Activated naive CD8-positive, alpha-beta T cell treated with anti-CD3 and anti-CD28 coated beads, Interleukin-2, amount 50 U/mL, for 24 hours (primary cell): Measurements from ENCODE around the gene L3MBTL3.

Experiments
- ATAC-seq: fragments of 150-1000 bp; cut with Tn5 transposase; one replicate; pipeline ENCODE4 v1.10.0; 2021
- DNase-seq: peaks from one replicate; pipeline ENCODE4 v3.0.0; 2021
- H3K27ac Mint-ChIP-seq: one replicate; pipeline ENCODE4 v1.8.0; 2021; ENCODE audit warnings: mild to moderate bottlenecking, mixed read lengths
- H3K27me3 Mint-ChIP-seq: one replicate; pipeline ENCODE4 v1.8.0; 2021; ENCODE audit warnings: mixed read lengths
- H3K36me3 Mint-ChIP-seq: one replicate; pipeline ENCODE4 v1.8.0; 2021; ENCODE audit warnings: low read depth, mixed read lengths
- H3K4me1 Mint-ChIP-seq: one replicate; pipeline ENCODE4 v1.8.0; 2021; ENCODE audit warnings: mixed read lengths
- H3K4me3 Mint-ChIP-seq: one replicate; pipeline ENCODE4 v1.8.0; 2021; ENCODE audit warnings: mild to moderate bottlenecking, moderate library complexity, mixed read lengths
- H3K9me3 Mint-ChIP-seq: one replicate; pipeline ENCODE4 v1.8.0; 2021; ENCODE audit warnings: mixed read lengths

Gene L3MBTL3

GRCh38 chr6:130041594-130041993 lies 23.2 kb downstream of the L3MBTL3 start:
- DNase-seq, result no peak
- Mint-ChIP-seq H3K4me1 (peaks cover 26% of the 10 kb centered on the region), H3K27ac (no peak overlapping the region), H3K27me3 (no peaks in the 10 kb centered on the region), H3K9me3 (no peaks in the 10 kb centered on the region), H3K4me3 (no peak overlapping the region), H3K36me3 (peaks cover 18% of the 10 kb centered on the region)
- ATAC-seq, result no peak

DNA sequence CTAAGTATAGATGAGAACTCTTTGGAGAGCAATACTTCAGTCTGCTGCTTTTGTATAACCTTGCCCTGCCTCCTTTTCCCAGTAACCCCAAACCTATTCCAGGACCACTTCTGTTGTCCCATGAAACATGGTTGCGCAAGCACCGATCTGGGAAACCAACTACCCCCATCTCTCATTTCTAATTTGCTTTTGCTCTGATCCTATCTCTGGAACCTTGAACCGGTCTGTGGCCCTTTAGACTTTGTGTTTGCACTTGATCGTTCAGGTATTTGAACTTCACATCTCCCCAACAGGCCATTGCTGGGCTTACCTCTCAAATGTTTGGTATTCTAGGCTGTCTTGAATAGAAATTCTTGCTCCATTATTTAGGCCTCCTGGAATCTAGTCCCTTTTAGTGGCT lies 25.0 kb downstream of the L3MBTL3 start:
- H3K4me1 Mint-ChIP-seq, result peaks cover 14% of the 10 kb centered on the region
- no peak for ATAC-seq

DNA sequence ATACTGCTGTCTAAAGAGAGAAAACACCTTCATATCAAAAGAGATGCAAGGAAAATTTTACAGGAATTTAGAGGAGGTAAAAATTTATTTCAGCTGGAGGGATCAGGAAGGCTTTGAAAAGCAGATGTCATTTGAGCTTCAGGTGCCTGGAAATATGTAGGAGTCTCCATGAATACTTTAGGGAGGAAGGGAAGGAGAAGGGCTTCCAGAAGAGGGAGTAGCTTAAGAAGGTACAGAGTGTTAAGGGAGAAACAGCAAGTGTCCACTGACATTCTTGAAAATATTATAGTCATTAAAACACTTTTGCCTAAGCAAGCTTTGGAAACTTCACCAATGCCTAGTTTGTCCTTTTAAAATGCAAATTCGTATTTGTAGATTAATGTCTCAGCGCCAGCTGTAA lies 27.2 kb downstream of the L3MBTL3 start:
- no peaks in the 10 kb centered on the region for H3K9me3 Mint-ChIP-seq
- H3K27me3 Mint-ChIP-seq, result no peaks in the 10 kb centered on the region
- ATAC-seq, result no peak
- peaks cover 11% of the 10 kb centered on the region for H3K4me1 Mint-ChIP-seq
- H3K4me3 Mint-ChIP-seq, result no peak overlapping the region
- no peak for DNase-seq
- no peak overlapping the region for H3K27ac Mint-ChIP-seq
- peaks cover 20% of the 10 kb centered on the region for H3K36me3 Mint-ChIP-seq

More for the DNA sequence above, 25.0 kb downstream of the L3MBTL3 start:
- Mint-ChIP-seq H3K4me3 (no peak overlapping the region), H3K27me3 (no peaks in the 10 kb centered on the region), H3K27ac (no peak overlapping the region), H3K36me3 (peaks cover 18% of the 10 kb centered on the region), H3K9me3 (no peaks in the 10 kb centered on the region)
- no peak for DNase-seq

- peaks cover 22% of the 10 kb centered on the region for H3K36me3 Mint-ChIP-seq
- H3K4me1 Mint-ChIP-seq, result peaks cover 1% of the 10 kb centered on the region
- ATAC-seq (no peak), DNase-seq (no peak)
- H3K9me3 Mint-ChIP-seq, result no peaks in the 10 kb centered on the region
- H3K27me3 Mint-ChIP-seq, result no peaks in the 10 kb centered on the region
- no peak overlapping the region for H3K4me3 Mint-ChIP-seq
- no peak overlapping the region for H3K27ac Mint-ChIP-seq
Measured at GRCh38 chr6:130046671-130047070, 28.3 kb downstream of the L3MBTL3 start.

DNA sequence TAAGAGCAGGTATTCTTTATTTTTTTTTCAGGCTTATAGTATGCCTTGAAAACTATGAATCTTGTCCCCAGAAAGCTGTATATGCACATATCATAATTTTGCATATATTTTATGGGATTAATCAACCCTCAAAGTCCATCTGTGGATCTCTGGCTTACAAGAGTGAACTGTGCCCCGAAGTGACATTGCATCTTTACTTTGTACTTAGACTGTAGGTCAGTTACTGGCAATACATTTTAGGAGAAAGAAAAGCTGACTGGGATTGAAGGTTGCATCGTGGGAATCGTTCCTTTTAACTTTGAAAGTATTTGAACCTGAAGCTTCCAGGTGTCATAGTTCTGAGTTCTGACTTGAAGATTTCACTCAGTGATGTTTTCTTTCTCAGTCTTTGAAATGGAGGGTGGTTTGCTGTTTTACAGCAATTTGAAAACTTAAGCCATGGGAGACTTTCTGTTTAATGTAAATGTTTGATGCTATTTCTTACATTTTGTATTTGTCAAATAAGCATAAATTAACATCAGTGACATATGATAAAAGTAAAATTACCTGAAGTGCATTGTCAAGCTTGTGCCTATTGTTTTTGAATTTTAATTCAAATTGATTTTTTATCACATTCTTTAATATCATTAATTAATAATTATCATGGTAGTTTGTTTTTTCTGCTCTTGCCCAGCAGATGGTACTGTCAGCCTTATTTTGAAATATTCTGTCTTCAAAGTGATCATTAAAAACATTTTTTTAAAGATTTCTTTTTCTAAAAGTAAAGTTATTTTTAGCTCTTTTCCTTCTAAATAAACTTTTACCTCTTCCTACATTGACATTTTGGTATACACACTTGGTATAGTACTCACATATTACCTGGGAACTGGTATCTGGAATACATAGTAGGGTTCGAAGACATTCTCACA lies 29.0 kb downstream of the L3MBTL3 start:
- DNase-seq (no peak), ATAC-seq (no peak)
- Mint-ChIP-seq H3K4me1 (no peaks in the 10 kb centered on the region), H3K36me3 (peaks cover 24% of the 10 kb centered on the region), H3K27me3 (no peaks in the 10 kb centered on the region), H3K9me3 (no peaks in the 10 kb centered on the region), H3K4me3 (no peak overlapping the region), H3K27ac (no peak overlapping the region)

DNA sequence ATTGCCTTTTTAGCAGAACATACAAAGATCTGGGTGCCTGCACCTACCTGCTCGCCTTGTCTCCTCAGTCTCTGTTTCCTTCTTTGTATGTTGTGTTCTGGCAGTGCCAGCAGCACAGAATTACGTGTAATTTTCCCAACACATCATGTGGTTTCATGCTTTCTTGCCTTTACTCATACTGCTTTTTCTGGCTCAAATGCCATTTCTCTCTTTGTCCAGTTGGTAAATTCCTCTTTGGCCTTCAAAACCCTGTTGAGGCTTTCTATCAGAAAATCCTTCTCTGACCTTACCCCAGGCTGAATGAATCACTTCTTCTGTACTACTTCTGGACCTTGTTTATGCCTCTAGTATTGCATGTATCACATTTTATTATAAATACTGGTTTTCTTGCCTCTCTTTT lies 31.8 kb downstream of the L3MBTL3 start:
- Mint-ChIP-seq H3K9me3 (no peaks in the 10 kb centered on the region), H3K27me3 (no peaks in the 10 kb centered on the region), H3K4me1 (no peaks in the 10 kb centered on the region), H3K36me3 (peaks cover 29% of the 10 kb centered on the region), H3K27ac (peak overlapping the region; percentile 5), H3K4me3 (no peak overlapping the region)
- DNase-seq (no peak), ATAC-seq (no peak)

- H3K27ac Mint-ChIP-seq, result no peak overlapping the region
- no peak for ATAC-seq
- DNase-seq, result no peak
Measured at GRCh38 chr6:130054725-130055124, 36.3 kb downstream of the L3MBTL3 start.

GRCh38 chr6:130055271-130055670 lies 36.9 kb downstream of the L3MBTL3 start:
- no peaks in the 10 kb centered on the region for H3K9me3 Mint-ChIP-seq
- ATAC-seq (no peak), DNase-seq (no peak)
- peaks cover 10% of the 10 kb centered on the region for H3K4me1 Mint-ChIP-seq
- peaks cover 37% of the 10 kb centered on the region for H3K36me3 Mint-ChIP-seq
- H3K27me3 Mint-ChIP-seq, result no peaks in the 10 kb centered on the region
- no peak overlapping the region for H3K27ac Mint-ChIP-seq
- H3K4me3 Mint-ChIP-seq, result no peak overlapping the region

More at GRCh38 chr6:130054725-130055124, 36.3 kb downstream of the L3MBTL3 start:
- H3K9me3 Mint-ChIP-seq, result no peaks in the 10 kb centered on the region
- H3K4me1 Mint-ChIP-seq, result peaks cover 10% of the 10 kb centered on the region
- H3K4me3 Mint-ChIP-seq, result no peak overlapping the region
- H3K27me3 Mint-ChIP-seq, result no peaks in the 10 kb centered on the region
- H3K36me3 Mint-ChIP-seq, result peaks cover 42% of the 10 kb centered on the region

DNA sequence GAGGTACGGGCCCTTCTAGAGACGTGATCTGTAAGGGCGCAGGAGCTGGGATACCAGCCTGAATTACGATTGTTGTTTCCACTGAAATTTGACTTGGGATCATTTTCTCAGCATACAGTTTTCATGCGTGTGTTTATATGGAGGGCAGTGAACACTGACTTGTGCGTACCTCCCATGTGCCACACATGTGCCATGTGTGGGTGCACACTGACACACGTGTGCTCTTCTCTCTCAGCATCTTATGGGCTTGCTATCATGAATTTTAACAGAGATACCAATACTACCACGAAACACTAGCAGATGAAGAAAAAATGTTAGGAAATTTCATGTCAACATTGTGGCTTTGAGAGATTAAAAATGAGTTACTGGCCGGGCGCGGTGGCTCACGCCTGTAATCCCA lies 39.1 kb downstream of the L3MBTL3 start:
- no peak for ATAC-seq
- Mint-ChIP-seq H3K4me3 (no peak overlapping the region), H3K9me3 (no peaks in the 10 kb centered on the region)

GRCh38 chr6:130063806-130064205 lies 45.4 kb downstream of the L3MBTL3 start:
- H3K27ac Mint-ChIP-seq, result no peak overlapping the region
- ATAC-seq (no peak), DNase-seq (no peak)
- no peaks in the 10 kb centered on the region for H3K4me1 Mint-ChIP-seq
- no peak overlapping the region for H3K4me3 Mint-ChIP-seq
- peaks cover 15% of the 10 kb centered on the region for H3K36me3 Mint-ChIP-seq
- no peaks in the 10 kb centered on the region for H3K9me3 Mint-ChIP-seq
- H3K27me3 Mint-ChIP-seq, result no peaks in the 10 kb centered on the region

More for the DNA sequence above, 39.1 kb downstream of the L3MBTL3 start:
- Mint-ChIP-seq H3K36me3 (peaks cover 39% of the 10 kb centered on the region), H3K4me1 (peaks cover 10% of the 10 kb centered on the region), H3K27ac (no peak overlapping the region), H3K27me3 (no peaks in the 10 kb centered on the region)
- no peak for DNase-seq

GRCh38 chr6:130065609-130066156 lies 47.3 kb downstream of the L3MBTL3 start:
- H3K27ac Mint-ChIP-seq, result no peak overlapping the region
- DNase-seq (no peak), ATAC-seq (no peak)
- H3K9me3 Mint-ChIP-seq, result no peaks in the 10 kb centered on the region
- no peaks in the 10 kb centered on the region for H3K27me3 Mint-ChIP-seq
- H3K4me3 Mint-ChIP-seq, result no peak overlapping the region
- H3K4me1 Mint-ChIP-seq, result no peaks in the 10 kb centered on the region
- peaks cover 19% of the 10 kb centered on the region for H3K36me3 Mint-ChIP-seq

GRCh38 chr6:130069485-130069884 lies 51.1 kb downstream of the L3MBTL3 start:
- DNase-seq (no peak), ATAC-seq (no peak)
- H3K4me3 Mint-ChIP-seq, result no peak overlapping the region
- H3K36me3 Mint-ChIP-seq, result peaks cover 17% of the 10 kb centered on the region
- no peak overlapping the region for H3K27ac Mint-ChIP-seq
- no peaks in the 10 kb centered on the region for H3K9me3 Mint-ChIP-seq
- no peaks in the 10 kb centered on the region for H3K27me3 Mint-ChIP-seq
- no peaks in the 10 kb centered on the region for H3K4me1 Mint-ChIP-seq

DNA sequence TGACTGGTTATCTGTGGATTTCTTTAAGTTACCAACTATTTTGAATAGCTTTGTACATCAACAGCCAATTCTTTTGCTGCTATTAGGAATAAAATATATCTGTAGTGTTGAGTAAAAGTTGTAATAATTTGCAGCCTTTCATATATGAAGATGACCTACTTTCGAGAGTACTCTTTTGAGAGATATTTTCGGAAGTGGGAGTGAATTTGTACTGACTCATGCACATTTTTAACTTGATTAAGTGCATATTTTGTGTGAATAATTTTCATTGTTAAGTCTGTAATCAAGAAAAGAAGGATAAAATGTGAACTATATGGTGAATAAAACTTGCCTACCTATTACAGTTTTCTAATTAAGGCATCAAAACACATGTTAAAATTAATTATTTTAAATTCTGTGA lies 51.9 kb downstream of the L3MBTL3 start:
- Mint-ChIP-seq H3K27ac (no peak overlapping the region), H3K9me3 (no peaks in the 10 kb centered on the region), H3K27me3 (no peaks in the 10 kb centered on the region), H3K4me1 (peaks cover 5% of the 10 kb centered on the region), H3K36me3 (peaks cover 17% of the 10 kb centered on the region), H3K4me3 (no peak overlapping the region)
- ATAC-seq (no peak), DNase-seq (no peak)

DNA sequence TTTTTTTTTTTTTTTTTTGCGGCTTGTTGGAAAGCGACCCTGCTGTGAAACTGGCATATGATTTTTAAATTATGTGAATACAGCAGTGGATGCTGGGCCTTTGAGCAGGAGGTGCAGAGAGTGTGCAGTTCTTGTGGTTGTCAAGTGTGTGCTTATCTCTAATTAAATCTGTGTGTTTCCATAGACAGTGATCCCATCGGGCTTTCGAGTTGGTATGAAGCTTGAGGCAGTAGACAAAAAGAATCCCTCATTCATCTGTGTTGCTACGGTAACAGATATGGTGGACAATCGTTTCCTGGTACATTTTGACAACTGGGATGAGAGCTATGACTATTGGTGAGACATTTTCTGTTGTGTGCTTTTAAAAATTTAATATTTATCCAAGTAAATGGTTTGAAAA lies 52.4 kb downstream of the L3MBTL3 start:
- no peak for DNase-seq
- Mint-ChIP-seq H3K4me3 (no peak overlapping the region), H3K36me3 (peaks cover 17% of the 10 kb centered on the region), H3K4me1 (peaks cover 9% of the 10 kb centered on the region), H3K9me3 (no peaks in the 10 kb centered on the region), H3K27me3 (no peaks in the 10 kb centered on the region), H3K27ac (no peak overlapping the region)
- ATAC-seq, result no peak

DNA sequence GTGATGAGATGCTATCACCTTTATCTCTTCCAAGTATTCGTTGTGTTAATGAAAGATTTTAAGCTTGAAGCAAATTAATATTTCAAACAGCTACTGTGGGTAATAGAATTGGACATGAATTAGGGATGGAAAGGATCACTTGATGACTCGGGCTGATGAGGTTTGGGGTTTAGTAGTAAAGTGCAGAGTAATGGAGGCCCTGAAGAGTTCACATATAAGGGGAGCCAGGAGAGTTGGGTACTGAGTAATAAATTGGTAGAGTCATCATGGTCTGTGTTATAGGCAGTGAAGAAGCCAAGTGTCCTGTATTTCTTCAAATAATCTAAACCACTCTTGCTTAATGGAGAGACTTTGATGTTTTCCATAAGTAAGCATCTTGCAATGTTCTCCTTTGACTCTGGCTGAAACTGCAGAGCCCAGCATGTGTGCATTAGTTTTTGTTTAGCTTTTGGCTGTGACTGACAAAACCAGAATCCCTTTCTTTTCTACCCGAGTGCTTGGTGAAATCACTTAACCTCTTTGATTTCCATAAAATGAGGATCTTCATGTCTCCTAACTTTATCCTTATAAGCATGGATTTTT lies 57.6 kb downstream of the L3MBTL3 start:
- H3K27ac Mint-ChIP-seq, result no peak overlapping the region
- H3K9me3 Mint-ChIP-seq, result no peaks in the 10 kb centered on the region
- H3K4me1 Mint-ChIP-seq, result peaks cover 12% of the 10 kb centered on the region
- H3K36me3 Mint-ChIP-seq, result peaks cover 15% of the 10 kb centered on the region
- DNase-seq, result no peak
- H3K4me3 Mint-ChIP-seq, result no peak overlapping the region
- no peak for ATAC-seq
- H3K27me3 Mint-ChIP-seq, result no peaks in the 10 kb centered on the region
